HepG2 (cell line): Measurements from ENCODE around the gene VEPH1. TPM values are rescaled to one million over a fixed set of nuclear protein-coding genes. Genes with fewer than 3 reads are reported as not detected.

ENCODE experiments used
- ATAC-seq: fragments of 200-7000 bp; cut with Tn5 transposase; 3 replicates; pipeline ENCODE4 v1.9.1; 2020; ENCODE audit warnings: mild to moderate bottlenecking, moderate library complexity
- BruUV-seq: library from RNA; stranded (reverse); fragments of 400-500 nt; replicated peaks from 2 replicates; lab custom pipeline; 2021; lab: Mats Ljungman, UMichigan
- CTCF ChIA-PET: fragments of 300-600 bp; formaldehyde crosslinking; extraction: SDS; loops from one replicate; lab custom pipeline; 2021; ENCODE audit warnings: low total read pairs, inconsistent platforms, low intra/inter-chr PET ratio; lab: Yijun Ruan, JAX
- POLR2A ChIA-PET: fragments of 350-600 bp; sonication (Branson Sonifier 250); formaldehyde crosslinking; loops from one replicate; lab custom pipeline; 2020; ENCODE audit warnings: antibody characterized with exemption, inconsistent platforms; lab: Yijun Ruan, JAX
- DNase-seq: peaks from one replicate; pipeline ENCODE4 v3.0.0-alpha.2; 2015; ENCODE audit warnings: low spot score
- FAIRE-seq: peaks from 3 replicates; lab custom pipeline; 2011; peaks lifted over from hg19 to GRCh38; lab: Jason Lieb, UNC
- H2AFZ ChIP-seq: one replicate; pipeline ENCODE4 v1.6.1; 2011; ENCODE audit warnings: low read length, inconsistent platforms
- H3K27ac ChIP-seq: fragments of 300-600 bp; 3 replicates; pipeline ENCODE4 v1.8.0; 2011; ENCODE audit warnings: mixed run types, mild to moderate bottlenecking, mixed read lengths, low read length, inconsistent platforms; ENCODE audit not compliant: insufficient read depth; ENCODE audit errors: extremely low read length
- H3K27me3 ChIP-seq, 2 experiments: fragments of 200-600 bp in 1 of 2; 2 replicates in 1 of 2; 3 replicates in 1 of 2; pipeline versions ENCODE4 v1.6.0 to v1.8.0; 2011; ENCODE audit warnings: low read length in 2 of 2, mild to moderate bottlenecking in 2 of 2, moderate library complexity in 2 of 2, inconsistent platforms in 1 of 2; ENCODE audit not compliant: insufficient read depth in 2 of 2, control insufficient read depth in 1 of 2
- H3K36me3 ChIP-seq, 2 experiments: fragments of 200-600 bp in 1 of 2; replicated peaks in 1 of 2; 2 replicates in 1 of 2; 3 replicates in 1 of 2; pipeline versions ENCODE4 v1.5.1 to v1.8.0; 2011; ENCODE audit warnings: low read length in 2 of 2, inconsistent platforms in 1 of 2; ENCODE audit not compliant: insufficient read depth in 2 of 2, control insufficient read depth in 1 of 2
- H3K4me1 ChIP-seq: 2 replicates; pipeline ENCODE4 v1.5.1; 2012; ENCODE audit warnings: low read length, inconsistent platforms; ENCODE audit not compliant: insufficient read depth
- H3K4me2 ChIP-seq: 2 replicates; pipeline ENCODE4 v1.6.0; 2011; ENCODE audit warnings: low read depth, low read length, inconsistent platforms
- H3K4me3 ChIP-seq, 3 experiments: fragments of 200-600 bp in 1 of 3; sonication (generic), shearing (Covaris generic) in 1 of 3; replicated peaks in 1 of 3; 2 replicates each; pipeline ENCODE4 v1.5.1; 2011 to 2016; ENCODE audit warnings: low read length in 3 of 3, inconsistent platforms in 2 of 3, low read depth in 2 of 3, mild to moderate bottlenecking in 2 of 3, control low read depth in 1 of 3, mixed read lengths in 1 of 3; ENCODE audit not compliant: insufficient read depth in 1 of 3
- H3K79me2 ChIP-seq: one replicate; pipeline ENCODE4 v1.6.1; 2011; ENCODE audit warnings: low read length, inconsistent platforms; ENCODE audit not compliant: insufficient read depth
- H3K9ac ChIP-seq: 2 replicates; pipeline ENCODE4 v1.6.0; 2011; ENCODE audit warnings: mild to moderate bottlenecking, low read depth, low read length, inconsistent platforms; ENCODE audit not compliant: insufficient read depth
- H3K9me3 ChIP-seq: 2 replicates; pipeline ENCODE4 v1.5.1; 2012; ENCODE audit warnings: mild to moderate bottlenecking, low read length
- H4K20me1 ChIP-seq: 2 replicates; pipeline ENCODE4 v1.6.0; 2011; ENCODE audit warnings: inconsistent platforms, mild to moderate bottlenecking, low read length, moderate library complexity; ENCODE audit not compliant: insufficient read depth
- HNRNPUL1 ChIP-seq: fragments of 200-400 bp; formaldehyde crosslinking; IDR thresholded peaks from 2 replicates; pipeline ENCODE4 v1.6.1; 2017; ENCODE audit warnings: low read depth, mild to moderate bottlenecking, low read length, moderate library complexity
- NFYC ChIP-seq: IDR thresholded peaks from 2 replicates; pipeline ENCODE4 v1.6.1; 2016; ENCODE audit warnings: missing genetic modification reagents, missing compliant biosample characterization
- RARG ChIP-seq: sonication (generic); formaldehyde crosslinking; IDR thresholded peaks from 2 replicates; pipeline ENCODE4 v1.4.0; 2020; ENCODE audit warnings: low read depth, mild to moderate bottlenecking, missing genetic modification reagents
- RORA ChIP-seq: sonication (generic); formaldehyde crosslinking; IDR thresholded peaks from 2 replicates; pipeline ENCODE4 v1.5.0; 2020; ENCODE audit warnings: mild to moderate bottlenecking, missing genetic modification reagents, moderate library complexity
- SALL2 ChIP-seq: sonication (generic); formaldehyde crosslinking; IDR thresholded peaks from 2 replicates; pipeline ENCODE4 v1.8.1; 2023; ENCODE audit warnings: mild to moderate bottlenecking, missing genetic modification reagents, inconsistent platforms
- SRSF1 ChIP-seq: fragments of 200-400 bp; formaldehyde crosslinking; optimal IDR thresholded peaks from 2 replicates; pipeline ENCODE3; 2017; ENCODE audit warnings: mild to moderate bottlenecking, low read depth, low read length, moderate library complexity
- ZNF12 ChIP-seq: sonication (generic); formaldehyde crosslinking; IDR thresholded peaks from 2 replicates; pipeline ENCODE4 v1.5.0; 2020; ENCODE audit warnings: missing genetic modification reagents
- ZNF484 ChIP-seq: sonication (generic); formaldehyde crosslinking; IDR thresholded peaks from 2 replicates; pipeline ENCODE4 v1.5.1; 2020; ENCODE audit warnings: mild to moderate bottlenecking, low read depth, missing genetic modification reagents, borderline replicate concordance
- ZNF547 ChIP-seq: sonication (generic); formaldehyde crosslinking; IDR thresholded peaks from 2 replicates; pipeline ENCODE4 v1.5.1; 2020; ENCODE audit warnings: mild to moderate bottlenecking, missing genetic modification reagents
- ZNF564 ChIP-seq: sonication (generic); formaldehyde crosslinking; IDR thresholded peaks from 2 replicates; pipeline ENCODE4 v1.8.1; 2023; ENCODE audit warnings: mild to moderate bottlenecking, missing genetic modification reagents
- ZSCAN29 ChIP-seq: sonication (generic); formaldehyde crosslinking; conservative IDR thresholded peaks from 2 replicates; pipeline ENCODE4 v1.4.0; 2020; ENCODE audit warnings: mild to moderate bottlenecking, missing genetic modification reagents
- WGBS: methylation state at CpG from one replicate; pipeline ENCODE4 v1.1.6; 2017; ENCODE audit warnings: low lambda C conversion rate; 5-methylcytosine and 5-hydroxymethylcytosine counted together
- in situ Hi-C: cut with HindIII; loops from 2 replicates; pipeline ENCODE4 v1.10.0; 2017; ENCODE audit warnings: low pct_unique_long_range_greater_than_20kb; ENCODE audit not compliant: extremely low pct_ligation_motif_present
- intact Hi-C: fragments of 100-400 bp; cut with micrococcal nuclease; formaldehyde crosslinking; loops from one replicate; pipeline ENCODE4 v1.10.0; 2022; ENCODE audit not compliant: unreplicated experiment
- polyA plus RNA-seq, 8 experiments: library from polyadenylated mRNA; depleted of rRNA in 3 of 8; stranded (reverse) in 7 of 8; unstranded in 1 of 8; fragments of >200 nt; fragmentation: Illumina TruSeq in 4 of 8; extraction: Trizol in 4 of 8; gene quantifications; 2 replicates each; pipeline versions ENCODE4 v1.2.1 to v1.2.3, GENCODE V29; 2011 to 2016; ENCODE audit warnings: low read depth in 4 of 8, missing spikeins in 1 of 8, mixed read lengths in 1 of 8; ENCODE audit not compliant: insufficient read depth in 1 of 8
- total RNA-seq, 5 experiments: library from RNA; depleted of rRNA; stranded (reverse); fragments of >200 nt; fragmentation: Illumina TruSeq; extraction: Trizol; gene quantifications; 2 replicates each; pipeline ENCODE4 v1.2.3, GENCODE V29; 2016; ENCODE audit warnings: low read depth in 1 of 5
- TF ChIP-seq, protein P1 (sequence below): sonication (generic); formaldehyde crosslinking; IDR thresholded peaks from 2 replicates; pipeline ENCODE4 v1.4.0; 2020; ENCODE audit warnings: missing genetic modification reagents, borderline replicate concordance
- TF ChIP-seq, protein P2 (sequence below): sonication (generic); formaldehyde crosslinking; IDR thresholded peaks from 2 replicates; pipeline ENCODE4 v1.9.0; 2021; ENCODE audit warnings: missing genetic modification reagents, mild to moderate bottlenecking, borderline replicate concordance

Gene VEPH1
- total and polyA plus RNA-seq, 2 of the 13 experiments (the other 11 are each of a cell fraction or from before 2014, with no cell fraction given) = not detected

DNA sequence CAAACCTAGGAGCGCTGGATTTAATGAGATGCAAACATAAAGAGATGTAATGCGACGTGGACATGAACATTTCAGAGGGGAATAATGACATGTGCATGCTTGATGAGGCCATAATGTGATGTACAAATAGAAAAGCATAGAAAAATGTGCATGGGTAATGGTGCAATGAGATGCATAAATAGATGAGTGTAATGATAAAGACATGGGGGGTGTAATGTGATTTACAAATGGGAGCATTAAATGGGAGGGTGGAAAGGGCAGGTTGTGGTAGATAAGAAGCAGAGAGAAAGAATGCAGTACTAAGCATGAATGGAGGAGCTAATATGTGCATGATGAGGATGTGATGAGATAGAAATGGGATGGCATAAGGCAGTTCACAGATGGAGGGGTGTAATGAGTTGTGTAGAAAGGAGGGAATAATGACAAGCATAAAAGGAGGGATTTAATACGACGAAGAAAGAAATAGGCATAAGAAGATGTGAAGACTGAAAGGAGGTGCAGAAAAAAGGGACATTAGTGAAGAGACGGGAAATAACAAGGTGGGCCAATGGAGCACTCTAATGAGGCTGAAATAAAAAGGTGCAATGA lies 205.8 kb downstream of the VEPH1 start:
- Histone ChIP-seq H3K4me2 (no peak overlapping the region), H2AFZ (no peak overlapping the region), H3K27ac (no peak overlapping the region), H4K20me1 (no peaks in the 10 kb centered on the region), H3K9ac (no peak overlapping the region), H3K36me3 (no peaks in the 10 kb centered on the region), H3K27me3 (no peaks in the 10 kb centered on the region; a peak in 1 of 5 replicates), H3K4me3 (no peak overlapping the region), H3K9me3 (no peaks in the 10 kb centered on the region), H3K79me2 (no peaks in the 10 kb centered on the region), H3K4me1 (no peaks in the 10 kb centered on the region)
- FAIRE-seq (no peak), ATAC-seq (no peak), DNase-seq (no peak)
- no TSS peak for BruUV-seq
- in situ Hi-C loops (no loop called here), intact Hi-C loops (no loop called here)
- POLR2A ChIA-PET = no interaction called here
- CTCF ChIA-PET = no interaction called here
- no peak for TF ChIP-seq ZNF547 (CRISPR knock-in tag)
- TF ChIP-seq ZNF12 (CRISPR knock-in tag) = no peak
- TF ChIP-seq HNRNPUL1 = no peak
- TF ChIP-seq ZNF564 (CRISPR knock-in tag) = no peak
- no peak for TF ChIP-seq ZNF484 (CRISPR knock-in tag)
- no peak for TF ChIP-seq NFYC (CRISPR knock-in tag)
- no peak for TF ChIP-seq SRSF1
- TF ChIP-seq ZSCAN29 (CRISPR knock-in tag) = no peak
- no peak for TF ChIP-seq SALL2 (CRISPR knock-in tag)
- no peak for TF ChIP-seq RARG (CRISPR knock-in tag)
- TF ChIP-seq, protein P1, sequence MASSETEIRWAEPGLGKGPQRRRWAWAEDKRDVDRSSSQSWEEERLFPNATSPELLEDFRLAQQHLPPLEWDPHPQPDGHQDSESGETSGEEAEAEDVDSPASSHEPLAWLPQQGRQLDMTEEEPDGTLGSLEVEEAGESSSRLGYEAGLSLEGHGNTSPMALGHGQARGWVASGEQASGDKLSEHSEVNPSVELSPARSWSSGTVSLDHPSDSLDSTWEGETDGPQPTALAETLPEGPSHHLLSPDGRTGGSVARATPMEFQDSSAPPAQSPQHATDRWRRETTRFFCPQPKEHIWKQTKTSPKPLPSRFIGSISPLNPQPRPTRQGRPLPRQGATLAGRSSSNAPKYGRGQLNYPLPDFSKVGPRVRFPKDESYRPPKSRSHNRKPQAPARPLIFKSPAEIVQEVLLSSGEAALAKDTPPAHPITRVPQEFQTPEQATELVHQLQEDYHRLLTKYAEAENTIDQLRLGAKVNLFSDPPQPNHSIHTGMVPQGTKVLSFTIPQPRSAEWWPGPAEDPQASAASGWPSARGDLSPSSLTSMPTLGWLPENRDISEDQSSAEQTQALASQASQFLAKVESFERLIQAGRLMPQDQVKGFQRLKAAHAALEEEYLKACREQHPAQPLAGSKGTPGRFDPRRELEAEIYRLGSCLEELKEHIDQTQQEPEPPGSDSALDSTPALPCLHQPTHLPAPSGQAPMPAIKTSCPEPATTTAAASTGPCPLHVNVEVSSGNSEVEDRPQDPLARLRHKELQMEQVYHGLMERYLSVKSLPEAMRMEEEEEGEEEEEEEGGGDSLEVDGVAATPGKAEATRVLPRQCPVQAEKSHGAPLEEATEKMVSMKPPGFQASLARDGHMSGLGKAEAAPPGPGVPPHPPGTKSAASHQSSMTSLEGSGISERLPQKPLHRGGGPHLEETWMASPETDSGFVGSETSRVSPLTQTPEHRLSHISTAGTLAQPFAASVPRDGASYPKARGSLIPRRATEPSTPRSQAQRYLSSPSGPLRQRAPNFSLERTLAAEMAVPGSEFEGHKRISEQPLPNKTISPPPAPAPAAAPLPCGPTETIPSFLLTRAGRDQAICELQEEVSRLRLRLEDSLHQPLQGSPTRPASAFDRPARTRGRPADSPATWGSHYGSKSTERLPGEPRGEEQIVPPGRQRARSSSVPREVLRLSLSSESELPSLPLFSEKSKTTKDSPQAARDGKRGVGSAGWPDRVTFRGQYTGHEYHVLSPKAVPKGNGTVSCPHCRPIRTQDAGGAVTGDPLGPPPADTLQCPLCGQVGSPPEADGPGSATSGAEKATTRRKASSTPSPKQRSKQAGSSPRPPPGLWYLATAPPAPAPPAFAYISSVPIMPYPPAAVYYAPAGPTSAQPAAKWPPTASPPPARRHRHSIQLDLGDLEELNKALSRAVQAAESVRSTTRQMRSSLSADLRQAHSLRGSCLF (CRISPR knock-in tag) = no peak
- no peak for TF ChIP-seq RORA
- TF ChIP-seq, protein P2, sequence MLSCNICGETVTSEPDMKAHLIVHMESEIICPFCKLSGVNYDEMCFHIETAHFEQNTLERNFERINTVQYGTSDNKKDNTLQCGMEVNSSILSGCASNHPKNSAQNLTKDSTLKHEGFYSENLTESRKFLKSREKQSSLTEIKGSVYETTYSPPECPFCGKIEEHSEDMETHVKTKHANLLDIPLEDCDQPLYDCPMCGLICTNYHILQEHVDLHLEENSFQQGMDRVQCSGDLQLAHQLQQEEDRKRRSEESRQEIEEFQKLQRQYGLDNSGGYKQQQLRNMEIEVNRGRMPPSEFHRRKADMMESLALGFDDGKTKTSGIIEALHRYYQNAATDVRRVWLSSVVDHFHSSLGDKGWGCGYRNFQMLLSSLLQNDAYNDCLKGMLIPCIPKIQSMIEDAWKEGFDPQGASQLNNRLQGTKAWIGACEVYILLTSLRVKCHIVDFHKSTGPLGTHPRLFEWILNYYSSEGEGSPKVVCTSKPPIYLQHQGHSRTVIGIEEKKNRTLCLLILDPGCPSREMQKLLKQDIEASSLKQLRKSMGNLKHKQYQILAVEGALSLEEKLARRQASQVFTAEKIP (CRISPR knock-in tag) = no peak
- TF ChIP-seq, all 625 proteins: peak for 0
- WGBS = 10% methylated on average over 6 of the region's 6 CpGs
